ENCODE measurements around the gene TBL1XR1. TPM values are rescaled to one million over a fixed set of nuclear protein-coding genes. Genes with fewer than 3 reads are reported as not detected.

Gene TBL1XR1
- total RNA-seq, 1 experiment from 2014 or later = 175 TPM

DNA sequence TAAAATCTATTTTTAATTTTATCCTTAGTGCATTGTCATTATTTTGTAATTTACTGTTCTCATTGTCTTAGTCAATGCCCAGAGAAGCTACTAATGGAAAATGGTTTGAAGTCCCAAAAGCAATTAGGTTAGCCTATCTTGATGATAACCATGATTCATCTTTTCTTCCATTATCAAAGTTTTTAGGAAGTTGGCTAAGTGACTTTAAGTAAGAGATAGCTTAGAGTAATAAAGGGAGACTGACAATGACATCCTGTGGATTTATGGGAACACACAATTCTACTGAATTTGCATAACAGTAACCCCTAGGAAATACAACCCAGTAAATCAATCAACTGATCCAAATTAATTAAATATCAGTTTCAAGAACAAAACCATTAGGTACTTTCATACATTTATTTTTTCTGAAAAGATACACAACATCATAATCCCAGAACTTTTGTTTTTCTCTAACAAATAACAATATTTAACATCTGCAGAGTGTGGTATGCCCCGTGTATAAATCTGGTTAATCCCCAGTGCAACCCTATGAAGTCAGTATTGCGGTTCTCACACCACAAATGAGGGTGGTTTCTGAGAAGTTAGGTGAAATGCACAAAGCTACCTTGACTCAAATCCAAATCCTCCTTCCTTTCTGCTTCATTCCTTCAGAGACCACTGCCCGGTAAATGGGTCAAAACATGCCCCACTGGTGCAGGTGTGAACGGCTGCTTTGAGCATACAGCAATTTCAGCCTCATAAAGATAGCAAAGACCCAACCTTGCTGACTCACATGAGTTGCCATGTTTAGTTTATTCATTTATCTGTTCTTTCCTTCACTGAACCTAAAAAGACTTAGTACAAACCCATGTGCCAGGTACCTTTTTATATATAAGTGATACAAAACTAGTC is 202.1 kb downstream of the TBL1XR1 start:
- no CpG with 5 or more reads among the region's 4 CpGs for WGBS (ENCODE audit: extremely low coverage, insufficient read length, low lambda C conversion rate)
- H3K4me2 ChIP-seq (ENCODE audit: insufficient read depth, insufficient read length, low read length) = no peak overlapping the region

More for the DNA sequence above, 202.1 kb downstream of the TBL1XR1 start:
- Histone ChIP-seq H3K27ac (ENCODE audit: insufficient read length, low read depth, low read length) (no peak overlapping the region), H3T11ph (ENCODE audit: low read length) (no peak overlapping the region), H4K91ac (ENCODE audit: insufficient read length, low read depth, low read length) (no peak overlapping the region), H2AFZ (ENCODE audit: low read length) (no peak overlapping the region), H2BK15ac (ENCODE audit: low read depth, low read length) (no peak overlapping the region), H2BK20ac (ENCODE audit: low read depth, low read length, poor library complexity, severe bottlenecking) (no peak overlapping the region), H2BK12ac (ENCODE audit: insufficient read length, low read depth, low read length) (no peak overlapping the region), H3K9me3 (ENCODE audit: control insufficient read depth, low read depth, low read length) (no peaks in the 10 kb centered on the region), H4K5ac (ENCODE audit: insufficient read length, low read depth, low read length) (no peak overlapping the region), H4K8ac (replicated peaks; ENCODE audit: insufficient read length, low read depth, low read length) (no peak overlapping the region), H3K4me1 (ENCODE audit: insufficient read depth, low read length) (peaks cover 2% of the 10 kb centered on the region; the same call in 1 of the 2 replicates), H3K27me3 (ENCODE audit: insufficient read depth, low read length) (no peaks in the 10 kb centered on the region), H3K79me2 (ENCODE audit: insufficient read depth, low read length) (no peaks in the 10 kb centered on the region), H3K18ac (ENCODE audit: insufficient read length, low read depth, low read length) (no peak overlapping the region), H3K79me1 (ENCODE audit: insufficient read depth, low read depth, low read length, poor library complexity, severe bottlenecking) (no peaks in the 10 kb centered on the region), H3K14ac (ENCODE audit: insufficient read depth, low read length) (no peak overlapping the region), H4K20me1 (ENCODE audit: control insufficient read depth, insufficient read depth, insufficient read length) (no peaks in the 10 kb centered on the region), H3K23ac (ENCODE audit: insufficient read length, low read depth, low read length) (no peak overlapping the region), H3K23me2 (ENCODE audit: insufficient read length, low read depth, low read length, poor library complexity, severe bottlenecking) (no peaks in the 10 kb centered on the region), H2AK5ac (ENCODE audit: insufficient read length, low read length) (no peak overlapping the region), H3K9ac (ENCODE audit: extremely low read depth, insufficient read length, low read length) (no peak overlapping the region), H2BK5ac (ENCODE audit: insufficient read length, low read length) (no peak overlapping the region), H2BK120ac (ENCODE audit: low read depth, low read length, poor library complexity, severe bottlenecking) (no peak overlapping the region), H3K4ac (ENCODE audit: low read depth, low read length) (no peak overlapping the region), H3K56ac (ENCODE audit: insufficient read length, low read depth, low read length) (no peak overlapping the region)
- H3K27ac Mint-ChIP-seq = no peak overlapping the region
- no peak overlapping the region for H3K4me3 Mint-ChIP-seq
- H3K9me3 Mint-ChIP-seq = peaks cover 8 to 9% of the 10 kb centered on the region in 2 experiments
- DNase-seq = no peak
- no peaks in the 10 kb centered on the region for H3K27me3 Mint-ChIP-seq (ENCODE audit: low read depth)
- peaks cover 20 to 21% of the 10 kb centered on the region in 2 experiments for H3K4me1 Mint-ChIP-seq
- TF ChIP-seq, protein P1, sequence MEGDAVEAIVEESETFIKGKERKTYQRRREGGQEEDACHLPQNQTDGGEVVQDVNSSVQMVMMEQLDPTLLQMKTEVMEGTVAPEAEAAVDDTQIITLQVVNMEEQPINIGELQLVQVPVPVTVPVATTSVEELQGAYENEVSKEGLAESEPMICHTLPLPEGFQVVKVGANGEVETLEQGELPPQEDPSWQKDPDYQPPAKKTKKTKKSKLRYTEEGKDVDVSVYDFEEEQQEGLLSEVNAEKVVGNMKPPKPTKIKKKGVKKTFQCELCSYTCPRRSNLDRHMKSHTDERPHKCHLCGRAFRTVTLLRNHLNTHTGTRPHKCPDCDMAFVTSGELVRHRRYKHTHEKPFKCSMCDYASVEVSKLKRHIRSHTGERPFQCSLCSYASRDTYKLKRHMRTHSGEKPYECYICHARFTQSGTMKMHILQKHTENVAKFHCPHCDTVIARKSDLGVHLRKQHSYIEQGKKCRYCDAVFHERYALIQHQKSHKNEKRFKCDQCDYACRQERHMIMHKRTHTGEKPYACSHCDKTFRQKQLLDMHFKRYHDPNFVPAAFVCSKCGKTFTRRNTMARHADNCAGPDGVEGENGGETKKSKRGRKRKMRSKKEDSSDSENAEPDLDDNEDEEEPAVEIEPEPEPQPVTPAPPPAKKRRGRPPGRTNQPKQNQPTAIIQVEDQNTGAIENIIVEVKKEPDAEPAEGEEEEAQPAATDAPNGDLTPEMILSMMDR (conservative IDR thresholded peaks at IDR 0.05) = no peak
- H3K36me3 Mint-ChIP-seq (ENCODE audit: insufficient read depth in 1 of 3, low read depth in 3 of 3) = peaks cover 0 to 10% (median 4%) of the 10 kb centered on the region in 3 experiments; a peak in 6 of 7 replicates

Data from H9 (cell line).